ENCODE results near the gene TMEM53. TPM values are rescaled to one million over a fixed set of nuclear protein-coding genes. Genes with fewer than 3 reads are reported as not detected.
A peak's percentile ranks its signal among the peaks of the same experiment; 100 is the strongest.

TMEM53 gene
- total RNA-seq, 1 experiment from 2014 or later: 8.2 TPM

GRCh38 chr1:44696101-44696500, 21.8 kb upstream of the TMEM53 start:
- no peaks in the 10 kb centered on the region for H3K36me3 Mint-ChIP-seq
- H3K27me3 Mint-ChIP-seq (ENCODE audit: low read depth): peaks cover 3% of the 10 kb centered on the region; the same call in 1 of the 2 replicates
- H3K4me3 Mint-ChIP-seq: no peak overlapping the region
- POLR2A ChIA-PET: no interaction called here
- no peak for ATAC-seq
- no peaks in the 10 kb centered on the region for H3K4me1 Mint-ChIP-seq
- TF ChIP-seq GRHL2 (CRISPR knock-in tag; IDR thresholded peaks at IDR 0.05; ENCODE audit: insufficient replicate concordance, severe bottlenecking) (no peak), TP53 (CRISPR knock-in tag; IDR thresholded peaks at IDR 0.05) (no peak), SP1 (CRISPR knock-in tag; conservative IDR thresholded peaks at IDR 0.05) (no peak), E2F4 (CRISPR knock-in tag; IDR thresholded peaks at IDR 0.05; ENCODE audit: borderline replicate concordance, low read depth) (no peak), AR (CRISPR knock-in tag; IDR thresholded peaks at IDR 0.05) (no peak), SOX15 (CRISPR knock-in tag; IDR thresholded peaks at IDR 0.05) (no peak), GABPB1 (CRISPR knock-in tag; IDR thresholded peaks at IDR 0.05) (no peak), CTCF (IDR thresholded peaks at IDR 0.05) (no peak), RELA (CRISPR knock-in tag; IDR thresholded peaks at IDR 0.05; ENCODE audit: borderline replicate concordance) (no peak), NR3C1 (CRISPR knock-in tag; conservative IDR thresholded peaks at IDR 0.05; ENCODE audit: low read depth) (no peak)
- H3K9me3 Mint-ChIP-seq: no peaks in the 10 kb centered on the region
- H3K27ac Mint-ChIP-seq: no peak overlapping the region
- CTCF ChIA-PET: interaction anchor here (0.9 to 1.3 kb wide), 3 partner anchors 10 to 43 kb away, joined by 3 to 4 read pairs (median 3); no protein-coding TSS in a partner anchor
- DNase-seq (ENCODE audit: low spot score): no peak

GRCh38 chr1:44695671-44696070, 21.4 kb upstream of the TMEM53 start:
- H3K27ac Mint-ChIP-seq: no peak overlapping the region
- POLR2A ChIA-PET: no interaction called here
- no peaks in the 10 kb centered on the region for H3K9me3 Mint-ChIP-seq
- DNase-seq (ENCODE audit: low spot score) (no peak), ATAC-seq (no peak)
- no peaks in the 10 kb centered on the region for H3K36me3 Mint-ChIP-seq
- peak; percentile 34; the same call in 1 of the 2 replicates for TF ChIP-seq ZNF121 (CRISPR knock-in tag; IDR thresholded peaks at IDR 0.05)
- TF ChIP-seq GTF2I (CRISPR knock-in tag; conservative IDR thresholded peaks at IDR 0.05): 0 out of 2 replicates have a peak, but pooled peaks have one; percentile 5
- TF ChIP-seq KAT7 (CRISPR knock-in tag; IDR thresholded peaks at IDR 0.05; ENCODE audit: borderline replicate concordance): no peak
- no peak for TF ChIP-seq CDX4 (CRISPR knock-in tag; IDR thresholded peaks at IDR 0.05; ENCODE audit: borderline replicate concordance)
- no peak for TF ChIP-seq ZNF416 (CRISPR knock-in tag; IDR thresholded peaks at IDR 0.05)
- no peak for TF ChIP-seq FOXP4 (CRISPR knock-in tag; IDR thresholded peaks at IDR 0.05)
- no peak overlapping the region for H3K4me3 Mint-ChIP-seq
- CTCF ChIA-PET: interaction anchor here (1.0 kb wide), 1 partner anchor 21 kb away, joined by 3 read pairs; the partner anchor contains the start of genes ARMH1 and TMEM53
- H3K4me1 Mint-ChIP-seq: no peaks in the 10 kb centered on the region
- H3K27me3 Mint-ChIP-seq (ENCODE audit: low read depth): peaks cover 3% of the 10 kb centered on the region; the same call in 1 of the 2 replicates
